ENCODE results near the gene NFAM1. TPM values are rescaled to one million over a fixed set of nuclear protein-coding genes. Genes with fewer than 3 reads are reported as not detected.

Gene NFAM1
- total and polyA plus RNA-seq, 2 of the 13 experiments (the other 11 are each of a cell fraction or from before 2014, with no cell fraction given), result 0.03 TPM; not detected in 1

GRCh38 chr22:42353883-42354727 is 78.1 kb downstream of the NFAM1 start:
- in situ Hi-C loops (cut with HindIII; ENCODE audit: extremely low pct_ligation_motif_present, low pct_unique_long_range_greater_than_20kb) (no loop called here), intact Hi-C loops (cut with micrococcal nuclease; ENCODE audit: unreplicated experiment) (no loop called here)
- H3K27me3 ChIP-seq (ENCODE audit: control insufficient read depth in 1 of 2, insufficient read depth in 2 of 2, low read length in 2 of 2), result peaks cover 1 to 29% of the 10 kb centered on the region in 2 experiments; a peak in 4 of 5 replicates
- DNase-seq (ENCODE audit: low spot score) (no peak), ATAC-seq (no peak), FAIRE-seq (no peak)
- H3K4me2 ChIP-seq (ENCODE audit: low read depth, low read length), result no peak overlapping the region
- H3K27ac ChIP-seq (ENCODE audit: extremely low read length, insufficient read depth, low read length), result no peak overlapping the region
- TF ChIP-seq ZNF549 (CRISPR knock-in tag; IDR thresholded peaks at IDR 0.05), result no peak
- TF ChIP-seq E2F2 (CRISPR knock-in tag; IDR thresholded peaks at IDR 0.05; ENCODE audit: borderline replicate concordance), result no peak
- no peak for TF ChIP-seq CHCHD3 (CRISPR knock-in tag; IDR thresholded peaks at IDR 0.05)
- TF ChIP-seq GZF1 (CRISPR knock-in tag; IDR thresholded peaks at IDR 0.05), result no peak
- TF ChIP-seq XBP1 (CRISPR knock-in tag; IDR thresholded peaks at IDR 0.05), result no peak
- no peak for TF ChIP-seq GMEB1 (CRISPR knock-in tag; IDR thresholded peaks at IDR 0.05; ENCODE audit: borderline replicate concordance)
- no peak for TF ChIP-seq HOMEZ (CRISPR knock-in tag; IDR thresholded peaks at IDR 0.05; ENCODE audit: low read depth)
- no peak overlapping the region for H3K9ac ChIP-seq (ENCODE audit: insufficient read depth, low read depth, low read length)
- CTCF ChIA-PET (ENCODE audit: low intra/inter-chr PET ratio, low total read pairs), result no interaction called here
- H3K9me3 ChIP-seq (ENCODE audit: low read length), result no peaks in the 10 kb centered on the region
- BruUV-seq (replicated peaks), result no TSS peak
- H3K4me1 ChIP-seq (ENCODE audit: insufficient read depth, low read length), result no peaks in the 10 kb centered on the region
- no peaks in the 10 kb centered on the region for H3K79me2 ChIP-seq (ENCODE audit: insufficient read depth, low read length)
- no peak overlapping the region for H2AFZ ChIP-seq (ENCODE audit: low read length)
- POLR2A ChIA-PET, result no interaction called here
- no peaks in the 10 kb centered on the region for H3K36me3 ChIP-seq (replicated peaks in 1 of 2; ENCODE audit: control insufficient read depth in 1 of 2, insufficient read depth in 2 of 2, low read length in 2 of 2)
- no peak overlapping the region for H3K4me3 ChIP-seq (replicated peaks in 1 of 3; ENCODE audit: insufficient read depth in 1 of 3, low read depth in 2 of 3, low read length in 3 of 3)
- 58% methylated on average over 8 of the region's 10 CpGs for WGBS (ENCODE audit: low lambda C conversion rate)
- H4K20me1 ChIP-seq (ENCODE audit: insufficient read depth, low read length), result no peaks in the 10 kb centered on the region
